Activated CD8-positive, alpha-beta memory T cell treated with anti-CD3 and anti-CD28 coated beads, Interleukin-2, amount 10 ng/mL, durations not matched to agents 7 days and 5 days (primary cell): ENCODE measurements around the gene ARF3. TPM values are rescaled to one million over a fixed set of nuclear protein-coding genes. Genes with fewer than 3 reads are reported as not detected.

Experiments used
- ATAC-seq: fragments of 150-1000 bp; cut with Tn5 transposase; one replicate; pipeline ENCODE4 v1.10.0; 2021; ENCODE audit warnings: moderate library complexity
- CTCF ChIA-PET: fragments of 350-600 bp; sonication (Branson Sonifier 250); formaldehyde crosslinking; loops from one replicate; lab custom pipeline; 2021; ENCODE audit warnings: antibody characterized with exemption; lab: Charles Lee
- DNase-seq: peaks from one replicate; pipeline ENCODE4 v3.0.0-alpha.2; 2020
- H3K27ac Mint-ChIP-seq: one replicate; pipeline ENCODE4 v1.8.0; 2021; ENCODE audit warnings: mild to moderate bottlenecking, mixed read lengths
- H3K27me3 Mint-ChIP-seq: one replicate; pipeline ENCODE4 v1.8.0; 2021; ENCODE audit warnings: mixed read lengths
- H3K36me3 Mint-ChIP-seq: one replicate; pipeline ENCODE4 v1.8.0; 2021; ENCODE audit warnings: mild to moderate bottlenecking, mixed read lengths
- H3K4me1 Mint-ChIP-seq: one replicate; pipeline ENCODE4 v1.8.0; 2021; ENCODE audit warnings: mixed read lengths
- H3K4me3 Mint-ChIP-seq: one replicate; pipeline ENCODE4 v1.8.0; 2021; ENCODE audit warnings: mild to moderate bottlenecking, moderate library complexity, mixed read lengths
- H3K9me3 Mint-ChIP-seq: one replicate; pipeline ENCODE4 v1.8.0; 2022; ENCODE audit warnings: low read depth, mixed read lengths
- total RNA-seq, 2 experiments: library from RNA; stranded (reverse); gene quantifications; one replicate each; pipeline ENCODE4 v1.2.3, GENCODE V29; 2021

ARF3 gene
- total RNA-seq, result 100 to 1,000 TPM in 1 of 2 experiments, 10 to 100 TPM in 1; 89.4 to 118 TPM

GRCh38 chr12:48957141-48958048, at the start of gene ARF3:
Gene ARF3 (minus strand): TSS chr12:48957487. CDS start chr12:48941095, 16,392 bp downstream.
- Mint-ChIP-seq H3K4me1 (peaks cover 26% of the 10 kb centered on the region), H3K27ac (peak within 1 kb of the TSS; percentile 82)
- CTCF ChIA-PET, result interaction anchor here (0.7 to 39.1 kb wide), 16 partner anchors 12 to 275 kb away, joined by 3 to 921 read pairs (median 6); partner anchors contain the start of genes DDN, DDX23, FKBP11 and KANSL2

GRCh38 chr12:49000346-49000745, 43.1 kb upstream of the ARF3 start:
- CTCF ChIA-PET, result interaction anchor here (0.9 to 31.7 kb wide), 15 partner anchors 15 to 235 kb away, joined by 3 to 921 read pairs (median 4); partner anchors contain the start of genes ARF3, DHH, FKBP11 and RHEBL1
- Mint-ChIP-seq H3K36me3 (peaks cover 30% of the 10 kb centered on the region), H3K9me3 (no peaks in the 10 kb centered on the region), H3K4me3 (no peak overlapping the region), H3K27me3 (peaks cover 32% of the 10 kb centered on the region), H3K4me1 (peaks cover 30% of the 10 kb centered on the region), H3K27ac (no peak overlapping the region)
- ATAC-seq (no peak), DNase-seq (no peak)

More at GRCh38 chr12:48957141-48958048, at the start of gene ARF3:
- peaks cover 13% of the 10 kb centered on the region for H3K36me3 Mint-ChIP-seq
- ATAC-seq (peak; percentile 97), DNase-seq (peak; percentile 95)
- no peaks in the 10 kb centered on the region for H3K9me3 Mint-ChIP-seq
- peak within 1 kb of the TSS; percentile 94 for H3K4me3 Mint-ChIP-seq
- peaks cover 20% of the 10 kb centered on the region for H3K27me3 Mint-ChIP-seq

GRCh38 chr12:48999371-49000131, 42.3 kb upstream of the ARF3 start, which contains the start of gene DDN:
Gene DDN (minus strand): TSS chr12:48999375. CDS start chr12:48999287, 88 bp downstream.
- Mint-ChIP-seq H3K36me3 (peaks cover 24% of the 10 kb centered on the region), H3K4me3 (peak within 1 kb of the TSS; percentile 65), H3K4me1 (peaks cover 34% of the 10 kb centered on the region), H3K9me3 (no peaks in the 10 kb centered on the region), H3K27ac (peak within 1 kb of the TSS; percentile 65), H3K27me3 (peaks cover 38% of the 10 kb centered on the region)
- DNase-seq, result peak; percentile 78
- CTCF ChIA-PET, result interaction anchor here (0.7 to 31.7 kb wide), 18 partner anchors 9 to 236 kb away, joined by 3 to 921 read pairs (median 5); partner anchors contain the start of genes ARF3, DDX23, DHH and PRKAG1
- ATAC-seq, result peak; percentile 72

- Mint-ChIP-seq H3K4me1 (peaks cover 34% of the 10 kb centered on the region), H3K4me3 (peak overlapping the region; percentile 65), H3K9me3 (no peaks in the 10 kb centered on the region), H3K27me3 (peaks cover 47% of the 10 kb centered on the region), H3K27ac (no peak overlapping the region), H3K36me3 (peaks cover 20% of the 10 kb centered on the region)
- CTCF ChIA-PET, result interaction anchor here (0.9 to 31.7 kb wide), 15 partner anchors 16 to 237 kb away, joined by 3 to 921 read pairs (median 11); partner anchors contain the start of genes ARF3, DDX23, DHH and PRKAG1
- DNase-seq (peak; percentile 49), ATAC-seq (peak; percentile 17)
Observed at GRCh38 chr12:48998497-48999353, 41.4 kb upstream of the ARF3 start.

- peak overlapping the region; percentile 65 for H3K4me3 Mint-ChIP-seq
- peaks cover 52% of the 10 kb centered on the region for H3K27me3 Mint-ChIP-seq
- peak; percentile 10 for ATAC-seq
- peaks cover 35% of the 10 kb centered on the region for H3K4me1 Mint-ChIP-seq
- H3K9me3 Mint-ChIP-seq, result no peaks in the 10 kb centered on the region
- DNase-seq, result no peak
- CTCF ChIA-PET, result interaction anchor here (0.7 to 31.7 kb wide), 19 partner anchors 19 to 145 kb away, joined by 3 to 921 read pairs (median 7); partner anchors contain the start of genes ARF3, DDX23, DHH and LMBR1L
- no peak overlapping the region for H3K27ac Mint-ChIP-seq
- H3K36me3 Mint-ChIP-seq, result peaks cover 19% of the 10 kb centered on the region
Observed at GRCh38 chr12:48997719-48998496, 40.6 kb upstream of the ARF3 start.

GRCh38 chr12:48996794-48997718, 39.8 kb upstream of the ARF3 start:
- ATAC-seq, result peak; percentile 35
- H3K27me3 Mint-ChIP-seq, result peaks cover 55% of the 10 kb centered on the region

GRCh38 chr12:48995086-48995879, 38.0 kb upstream of the ARF3 start:
- Mint-ChIP-seq H3K36me3 (peaks cover 2% of the 10 kb centered on the region), H3K27ac (no peak overlapping the region), H3K4me1 (peaks cover 33% of the 10 kb centered on the region), H3K4me3 (no peak overlapping the region), H3K9me3 (no peaks in the 10 kb centered on the region), H3K27me3 (peaks cover 60% of the 10 kb centered on the region)
- DNase-seq (peak; percentile 65), ATAC-seq (peak; percentile 44)
- CTCF ChIA-PET, result interaction anchor here (0.9 to 31.7 kb wide), 11 partner anchors 10 to 142 kb away, joined by 3 to 921 read pairs (median 11); partner anchors contain the start of genes ARF3, DDX23, WNT1 and WNT10B

More at GRCh38 chr12:48996794-48997718, 39.8 kb upstream of the ARF3 start:
- peaks cover 35% of the 10 kb centered on the region for H3K4me1 Mint-ChIP-seq
- H3K9me3 Mint-ChIP-seq, result no peaks in the 10 kb centered on the region
- H3K27ac Mint-ChIP-seq, result no peak overlapping the region
- H3K4me3 Mint-ChIP-seq, result no peak overlapping the region
- CTCF ChIA-PET, result interaction anchor here (0.7 to 31.7 kb wide), 34 partner anchors 9 to 245 kb away, joined by 3 to 921 read pairs (median 4); partner anchors contain the start of genes ARF3, DDX23, DHH and FKBP11
- H3K36me3 Mint-ChIP-seq, result peaks cover 13% of the 10 kb centered on the region
- peak; percentile 74 for DNase-seq

GRCh38 chr12:48994224-48995085, 37.2 kb upstream of the ARF3 start:
- CTCF ChIA-PET, result interaction anchor here (0.9 to 31.7 kb wide), 8 partner anchors 24 to 141 kb away, joined by 3 to 921 read pairs (median 18); partner anchors contain the start of genes ARF3, DDX23, WNT1 and WNT10B
- Mint-ChIP-seq H3K27ac (no peak overlapping the region), H3K36me3 (no peaks in the 10 kb centered on the region), H3K4me1 (peaks cover 25% of the 10 kb centered on the region), H3K4me3 (no peak overlapping the region), H3K9me3 (no peaks in the 10 kb centered on the region), H3K27me3 (peaks cover 62% of the 10 kb centered on the region)
- DNase-seq (no peak), ATAC-seq (no peak)

GRCh38 chr12:48993787-48994186, 36.5 kb upstream of the ARF3 start:
- no peak for ATAC-seq
- DNase-seq, result no peak
- Mint-ChIP-seq H3K4me1 (peaks cover 19% of the 10 kb centered on the region), H3K27me3 (peaks cover 67% of the 10 kb centered on the region), H3K4me3 (no peak overlapping the region), H3K27ac (no peak overlapping the region), H3K36me3 (no peaks in the 10 kb centered on the region), H3K9me3 (no peaks in the 10 kb centered on the region)
- CTCF ChIA-PET, result interaction anchor here (1.0 to 31.7 kb wide), 8 partner anchors 9 to 341 kb away, joined by 3 to 921 read pairs (median 10); partner anchors contain the start of genes ARF3, DDX23, WNT1 and WNT10B
